HG02938 (cell line): ENCODE measurements around the gene CMC2.

Source experiments
- ATAC-seq: cut with Tn5 transposase; IDR thresholded peaks from one replicate; pipeline ENCODE4 v1.9.1; 2021; ENCODE audit warnings: mild to moderate bottlenecking, moderate library complexity; ENCODE audit not compliant: unreplicated experiment

The CMC2 gene

GRCh38 chr16:80981103-80981502 is 25.6 kb downstream of the CMC2 start:
- ATAC-seq, result no peak

GRCh38 chr16:80976946-80977345 is 29.7 kb downstream of the CMC2 start:
- ATAC-seq, result no peak

- no peak for ATAC-seq
Observed at GRCh38 chr16:80974649-80975376, 31.9 kb downstream of the CMC2 start.

- ATAC-seq, result no peak
Observed at GRCh38 chr16:80973991-80974390, 32.7 kb downstream of the CMC2 start.

- ATAC-seq, result no peak
Observed at GRCh38 chr16:80972611-80973010, 34.1 kb downstream of the CMC2 start.

- no peak for ATAC-seq
Observed at GRCh38 chr16:80971819-80972218, 34.9 kb downstream of the CMC2 start.

- ATAC-seq, result no peak
Observed at GRCh38 chr16:80969114-80969484, 37.6 kb downstream of the CMC2 start.

GRCh38 chr16:80968386-80969113 is 38.1 kb downstream of the CMC2 start:
- ATAC-seq, result no peak

- ATAC-seq, result no peak
Observed at GRCh38 chr16:80966617-80967016, 40.1 kb downstream of the CMC2 start.

GRCh38 chr16:80964351-80964750 is 42.3 kb downstream of the CMC2 start:
- ATAC-seq, result no peak

GRCh38 chr16:80962879-80963278 is 43.8 kb downstream of the CMC2 start:
- ATAC-seq, result no peak

GRCh38 chr16:80958284-80958683 is 48.4 kb downstream of the CMC2 start:
- ATAC-seq, result no peak

GRCh38 chr16:80954985-80955384 is 51.7 kb downstream of the CMC2 start:
- no peak for ATAC-seq

- ATAC-seq, result no peak
Observed at GRCh38 chr16:80948886-80949493, 57.7 kb downstream of the CMC2 start.

- ATAC-seq, result no peak
Observed at GRCh38 chr16:80947708-80948625, 58.7 kb downstream of the CMC2 start.

- no peak for ATAC-seq
Observed at GRCh38 chr16:80947239-80947638, 59.4 kb downstream of the CMC2 start.

GRCh38 chr16:80946481-80946880 is 60.2 kb downstream of the CMC2 start:
- no peak for ATAC-seq

GRCh38 chr16:80940069-80940856 is 66.4 kb downstream of the CMC2 start:
- ATAC-seq, result no peak

GRCh38 chr16:80938879-80939260 is 67.8 kb downstream of the CMC2 start:
- no peak for ATAC-seq
